Brain microvascular endothelial cell (primary cell): ENCODE results near the gene CAMK2N2.
A peak's percentile ranks its signal among the peaks of the same experiment; 100 is the strongest.

Source experiments
- DNase-seq: peaks from one replicate; pipeline ENCODE4 v3.0.0-alpha.2; 2020
- H3K27ac ChIP-seq: fragments of 250-450 bp; sonication (Bioruptor Pico); 2 replicates; pipeline ENCODE4 v1.5.1; 2020; ENCODE audit warnings: mild to moderate bottlenecking, moderate library complexity
- H3K27me3 ChIP-seq: fragments of 250-450 bp; sonication (Bioruptor Pico); replicated peaks from 2 replicates; pipeline ENCODE4 v1.5.1; 2020; ENCODE audit warnings: mild to moderate bottlenecking
- H3K36me3 ChIP-seq: fragments of 250-450 bp; sonication (Bioruptor Pico); replicated peaks from 2 replicates; pipeline ENCODE4 v1.5.1; 2020; ENCODE audit warnings: mild to moderate bottlenecking
- H3K4me3 ChIP-seq: 2 replicates; pipeline ENCODE4 v1.5.1; 2011; ENCODE audit warnings: low read depth, mild to moderate bottlenecking, control low read depth, low read length, moderate library complexity
- CTCF ChIP-seq: IDR thresholded peaks from 2 replicates; pipeline ENCODE4 v1.5.1; 2011; ENCODE audit warnings: low read depth, mild to moderate bottlenecking, moderate library complexity, low read length, control low read depth, inconsistent platforms; ENCODE audit errors: missing control alignments
- in situ Hi-C: cut with HindIII; loops from 2 replicates; pipeline ENCODE4 v1.10.0; 2017; ENCODE audit warnings: low sequenced_read_pairs, low pct_ligation_motif_present

Gene CAMK2N2

GRCh38 chr3:184259396-184259877 lies 1.9 kb downstream of the CAMK2N2 start:
- in situ Hi-C loops, result no loop called here
- TF ChIP-seq CTCF, result no peak
- no peak for DNase-seq
- no peak overlapping the region for H3K27ac ChIP-seq
- no peaks in the 10 kb centered on the region for H3K36me3 ChIP-seq
- peaks cover 1% of the 10 kb centered on the region for H3K27me3 ChIP-seq
- H3K4me3 ChIP-seq, result no peak overlapping the region

- TF ChIP-seq CTCF, result no peak
- in situ Hi-C loops, result no loop called here
- H3K4me3 ChIP-seq, result no peak overlapping the region
- H3K27ac ChIP-seq, result no peak overlapping the region
- H3K36me3 ChIP-seq, result no peaks in the 10 kb centered on the region
- no peak for DNase-seq
- H3K27me3 ChIP-seq, result peaks cover 1% of the 10 kb centered on the region
Observed at GRCh38 chr3:184258926-184259325, 2.4 kb downstream of the CAMK2N2 start.

- no peak for DNase-seq
- TF ChIP-seq CTCF, result no peak
- Histone ChIP-seq H3K27me3 (no peaks in the 10 kb centered on the region), H3K4me3 (no peak overlapping the region), H3K36me3 (no peaks in the 10 kb centered on the region), H3K27ac (no peak overlapping the region)
- in situ Hi-C loops, result no loop called here
Observed at GRCh38 chr3:184257083-184257915, 4.1 kb downstream of the CAMK2N2 start.

- no peak for TF ChIP-seq CTCF
- in situ Hi-C loops, result no loop called here
- Histone ChIP-seq H3K4me3 (no peak overlapping the region), H3K36me3 (no peaks in the 10 kb centered on the region), H3K27ac (no peak overlapping the region), H3K27me3 (no peaks in the 10 kb centered on the region)
- DNase-seq, result no peak
Observed at GRCh38 chr3:184255291-184256039, 5.9 kb downstream of the CAMK2N2 start.

- peak; percentile 90 for DNase-seq
- in situ Hi-C loops, result no loop called here
- TF ChIP-seq CTCF, result peak; percentile 97
- Histone ChIP-seq H3K27ac (no peak overlapping the region), H3K27me3 (no peaks in the 10 kb centered on the region), H3K4me3 (peak overlapping the region; percentile 95), H3K36me3 (peaks cover 4% of the 10 kb centered on the region)
Observed at GRCh38 chr3:184250167-184250828, 11.1 kb downstream of the CAMK2N2 start.
